GM18507 (cell line): ENCODE data around the gene KCNMB3.
"Not testable (repeated sequence)": the region's sequence is repeated elsewhere in the genome, so short reads cannot be mapped to it uniquely, and the experiment has no call there.

Experiments
- DNase-seq: peaks from one replicate; pipeline ENCODE4 v3.0.0; 2011; ENCODE audit warnings: low read depth; ENCODE audit not compliant: insufficient read length; ENCODE audit errors: extremely low spot score
- FAIRE-seq: peaks from 2 replicates; lab custom pipeline; 2011; peaks lifted over from hg19 to GRCh38; lab: Jason Lieb, UNC

Gene KCNMB3, protein sequence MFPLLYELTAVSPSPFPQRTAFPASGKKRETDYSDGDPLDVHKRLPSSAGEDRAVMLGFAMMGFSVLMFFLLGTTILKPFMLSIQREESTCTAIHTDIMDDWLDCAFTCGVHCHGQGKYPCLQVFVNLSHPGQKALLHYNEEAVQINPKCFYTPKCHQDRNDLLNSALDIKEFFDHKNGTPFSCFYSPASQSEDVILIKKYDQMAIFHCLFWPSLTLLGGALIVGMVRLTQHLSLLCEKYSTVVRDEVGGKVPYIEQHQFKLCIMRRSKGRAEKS

DNA sequence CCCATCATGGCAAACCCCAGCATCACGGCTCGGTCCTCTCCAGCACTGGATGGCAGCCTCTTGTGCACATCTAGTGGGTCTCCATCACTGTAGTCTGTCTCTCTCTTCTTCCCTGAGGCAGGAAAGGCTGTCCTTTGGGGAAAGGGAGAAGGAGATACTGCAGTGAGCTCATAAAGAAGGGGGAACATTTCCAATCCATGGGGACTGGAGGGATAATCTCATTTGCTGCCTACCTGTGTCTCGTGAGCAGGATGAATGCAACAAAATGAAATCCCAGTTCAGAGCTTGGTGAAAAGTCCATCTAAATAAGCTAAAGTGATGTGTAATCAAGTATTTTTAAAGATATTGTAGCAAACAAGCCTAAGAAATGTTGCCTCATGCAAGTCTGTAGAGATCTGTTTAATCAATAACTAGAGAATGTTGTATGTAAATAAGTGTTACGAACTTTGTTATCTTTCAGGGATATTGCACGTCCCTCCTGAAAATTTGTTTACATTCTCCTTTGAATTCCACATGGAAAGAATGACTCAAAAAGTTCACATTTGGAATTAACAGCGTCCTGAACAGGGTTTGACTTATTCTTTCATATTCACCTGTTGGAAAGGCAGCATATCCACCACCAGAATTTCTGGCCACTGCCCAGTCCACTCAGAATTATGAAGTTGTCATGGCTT lies at the start of gene KCNMB3:
Gene KCNMB3 (minus strand): TSS at position 312 of the 674 bp plus-strand sequence. CDS start 124 bp downstream, at position 188.
- FAIRE-seq (no peak), DNase-seq (no peak)

DNA sequence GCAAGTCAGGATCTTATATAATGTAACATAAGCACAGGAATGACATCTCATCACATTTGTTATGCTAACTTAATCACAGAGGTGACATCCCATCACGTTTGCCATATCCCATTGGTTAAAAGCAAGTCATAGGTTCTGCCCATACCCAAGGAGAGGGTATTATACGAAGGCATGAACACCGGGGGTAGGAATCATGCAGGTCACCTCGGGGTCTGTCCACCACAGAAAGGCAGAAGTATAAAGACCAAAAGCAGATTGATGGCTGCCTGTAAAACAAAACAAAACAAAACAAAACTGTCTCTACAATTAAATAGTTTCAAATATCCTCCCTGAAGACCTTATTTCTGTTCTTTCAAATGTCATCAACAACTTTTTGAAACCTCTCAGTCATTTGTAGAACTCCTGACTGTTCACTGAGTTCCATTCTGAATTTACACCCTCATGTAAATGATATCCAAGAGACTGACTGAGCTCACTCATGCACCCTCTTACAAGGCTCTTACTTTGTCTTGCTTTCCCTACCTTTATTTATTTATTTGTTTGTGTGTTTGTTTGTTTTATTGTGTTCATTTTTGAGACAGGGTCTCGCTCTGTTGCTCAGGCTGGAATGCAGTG lies 49.2 kb upstream of the KCNMB3 start:
- FAIRE-seq, result no peak

DNA sequence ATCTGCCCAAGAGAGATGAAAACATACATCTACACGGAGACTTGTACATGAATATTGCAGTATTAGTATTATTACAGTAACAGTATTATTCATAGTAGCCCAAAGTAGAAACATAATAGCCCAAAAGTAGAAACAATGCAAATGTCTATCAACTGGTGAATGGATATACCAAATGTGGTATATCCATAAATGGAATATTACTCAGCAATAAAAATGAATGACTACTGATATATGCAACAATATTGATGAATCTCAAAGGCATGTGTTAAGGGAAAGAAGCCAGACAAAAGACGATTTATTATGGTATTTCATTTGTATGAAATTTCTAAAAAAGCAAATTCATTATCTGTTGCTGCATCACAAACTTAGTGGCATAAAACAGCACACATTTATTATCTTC lies 48.4 kb upstream of the KCNMB3 start:
- no peak for FAIRE-seq
- DNase-seq, result no peak

More for the DNA sequence above, 49.2 kb upstream of the KCNMB3 start:
- no peak for DNase-seq

DNA sequence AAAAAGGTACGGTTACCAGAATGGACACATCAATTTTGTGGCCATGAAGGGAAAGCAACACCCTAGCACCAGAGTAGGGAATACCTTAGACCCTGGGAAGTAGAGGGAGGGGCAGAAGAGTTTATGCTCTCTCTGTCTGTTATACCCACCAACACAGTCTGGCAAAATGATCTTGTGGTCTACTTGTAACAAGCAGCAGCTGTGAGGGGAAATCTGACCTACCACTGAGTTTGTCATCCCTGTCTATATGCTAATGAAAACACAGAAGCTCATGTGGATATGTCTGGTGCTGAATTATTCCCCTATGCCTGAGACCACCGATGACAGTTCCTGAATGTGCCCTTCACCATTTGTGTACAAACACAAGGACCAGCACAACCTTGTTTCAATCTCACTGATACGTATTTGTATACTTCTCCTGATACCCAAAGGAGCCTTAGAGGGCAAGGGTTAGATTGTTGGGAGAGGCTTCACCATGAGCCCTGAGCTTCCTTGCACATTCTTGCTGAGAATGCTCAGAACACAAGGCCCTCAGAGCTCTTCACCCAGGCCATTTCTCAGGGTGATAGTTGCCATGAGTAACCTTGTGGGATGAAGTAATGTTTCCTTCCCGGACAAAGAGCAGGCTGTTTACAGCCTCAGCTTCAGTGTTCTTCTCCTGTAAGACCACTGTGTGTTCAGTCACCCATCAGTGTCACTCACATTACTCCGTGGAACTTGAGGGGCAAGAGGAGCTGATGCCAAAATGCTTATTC lies 47.2 kb upstream of the KCNMB3 start:
- FAIRE-seq (no peak), DNase-seq (no peak)

DNA sequence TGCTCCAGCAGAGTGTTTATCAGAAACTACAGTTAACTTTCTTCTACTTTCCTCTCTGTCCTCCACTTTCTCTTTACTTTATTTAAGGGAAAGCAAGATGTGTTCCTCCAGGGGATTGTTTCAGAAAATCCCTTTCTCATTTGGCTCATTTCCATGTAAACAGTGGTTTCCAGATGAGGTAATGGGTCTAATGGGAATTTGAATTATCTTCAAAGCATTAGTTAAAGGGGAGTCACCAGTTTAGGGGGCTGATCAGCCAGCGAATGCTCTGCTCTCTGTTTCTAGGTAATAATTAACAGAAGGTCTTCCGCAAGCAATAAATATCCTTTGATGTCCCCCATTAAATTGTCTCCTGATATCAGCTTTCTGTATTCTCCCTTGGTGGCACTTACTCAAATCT lies 41.5 kb upstream of the KCNMB3 start:
- no peak for FAIRE-seq

DNA sequence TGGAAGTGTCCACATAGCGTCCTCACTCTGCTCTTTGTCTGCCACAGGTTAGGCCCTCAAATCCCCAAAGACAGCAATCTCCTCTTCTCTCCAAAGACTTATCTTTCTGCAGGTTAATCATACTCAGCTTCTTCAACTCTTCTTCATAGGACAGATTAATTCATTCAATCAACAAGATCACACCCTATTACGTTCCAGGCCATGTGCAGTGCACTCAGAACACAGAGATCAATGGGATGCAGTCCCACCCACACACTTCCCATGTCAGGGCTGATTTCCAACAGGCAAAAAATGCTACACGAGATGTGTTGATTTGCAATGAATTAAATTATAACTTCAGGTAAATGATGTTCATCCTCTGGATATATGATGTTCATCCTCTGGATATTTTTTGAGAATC lies 38.4 kb upstream of the KCNMB3 start:
- DNase-seq, result no peak
- FAIRE-seq, result no peak

More for the DNA sequence above, 41.5 kb upstream of the KCNMB3 start:
- DNase-seq, result no peak

DNA sequence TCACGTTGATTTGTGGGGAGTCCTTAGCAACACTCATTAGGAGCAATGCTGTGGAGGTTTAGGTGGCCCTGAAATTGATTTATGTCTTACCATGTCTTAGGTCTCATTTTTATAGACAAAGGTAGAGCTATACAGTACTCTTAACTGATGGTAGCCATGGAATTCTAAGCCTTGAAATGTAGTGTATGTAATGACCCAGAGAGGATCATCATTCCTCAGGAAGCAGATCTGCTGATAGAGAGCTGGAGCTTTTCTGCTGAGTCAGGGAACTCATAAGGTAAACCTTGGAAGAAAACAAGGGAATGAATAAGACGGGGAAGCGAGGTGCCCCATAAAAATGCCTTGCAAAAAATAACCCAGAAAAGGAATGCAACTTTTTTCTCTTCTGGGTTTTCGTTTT lies 37.9 kb upstream of the KCNMB3 start:
- FAIRE-seq (no peak), DNase-seq (no peak)

DNA sequence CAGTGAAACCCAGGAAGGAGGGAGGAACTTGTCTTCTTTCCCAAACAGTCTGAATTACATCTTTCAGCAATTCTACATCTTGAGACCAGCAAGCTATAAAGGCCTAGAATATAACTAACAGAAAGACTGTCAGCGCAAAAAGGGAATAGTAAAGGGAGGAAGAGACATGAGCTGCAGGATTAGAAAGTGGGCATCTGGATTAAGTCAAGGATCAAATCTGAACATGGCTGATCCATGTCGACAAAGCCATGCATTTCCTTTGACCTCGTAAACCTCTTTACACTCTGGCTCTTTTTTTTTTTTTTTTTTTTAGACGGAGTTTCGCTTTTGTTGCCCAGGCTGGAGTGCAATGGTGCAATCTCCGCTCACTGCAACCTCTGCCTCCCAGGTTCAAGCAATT lies 35.4 kb upstream of the KCNMB3 start:
- FAIRE-seq (no peak), DNase-seq (no peak)

DNA sequence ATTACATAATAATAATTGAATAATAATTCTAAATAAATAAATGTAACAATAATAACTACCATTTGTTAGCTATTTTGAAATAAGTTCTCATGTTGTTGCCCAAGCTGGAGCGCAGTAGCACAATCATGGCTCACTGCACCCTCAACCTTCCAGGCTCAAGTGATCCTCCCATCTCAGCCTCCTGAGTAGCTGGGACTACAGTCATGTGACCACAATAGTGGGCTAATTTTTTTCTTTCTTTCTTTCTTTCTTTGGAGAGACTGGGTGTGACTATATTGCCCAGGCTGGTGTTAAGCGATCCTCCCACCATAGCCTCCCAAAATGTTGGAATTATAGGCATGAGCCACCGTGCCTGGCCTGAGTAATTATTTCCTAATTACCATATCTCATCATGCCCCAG lies 30.9 kb upstream of the KCNMB3 start:
- FAIRE-seq, result no peak
- DNase-seq, result no peak

DNA sequence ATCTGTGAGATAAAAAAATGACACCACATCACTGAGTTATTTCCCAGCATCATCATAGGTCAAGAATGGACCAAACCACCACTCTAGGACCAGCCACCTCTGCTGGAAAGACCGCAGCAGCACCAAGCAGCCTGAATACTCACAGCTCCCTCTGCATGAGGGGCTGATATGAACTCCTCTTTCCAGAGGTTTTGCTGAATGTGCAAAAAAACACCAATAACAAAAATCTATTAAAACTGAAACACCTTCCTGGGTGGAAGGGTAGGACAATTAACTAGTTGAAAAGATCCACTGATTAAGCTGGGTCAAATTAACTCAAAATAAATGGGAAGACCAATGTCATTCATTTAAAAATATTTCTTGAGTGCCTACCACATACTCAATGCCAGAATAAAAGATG lies 28.9 kb upstream of the KCNMB3 start:
- FAIRE-seq, result no peak
- no peak for DNase-seq

DNA sequence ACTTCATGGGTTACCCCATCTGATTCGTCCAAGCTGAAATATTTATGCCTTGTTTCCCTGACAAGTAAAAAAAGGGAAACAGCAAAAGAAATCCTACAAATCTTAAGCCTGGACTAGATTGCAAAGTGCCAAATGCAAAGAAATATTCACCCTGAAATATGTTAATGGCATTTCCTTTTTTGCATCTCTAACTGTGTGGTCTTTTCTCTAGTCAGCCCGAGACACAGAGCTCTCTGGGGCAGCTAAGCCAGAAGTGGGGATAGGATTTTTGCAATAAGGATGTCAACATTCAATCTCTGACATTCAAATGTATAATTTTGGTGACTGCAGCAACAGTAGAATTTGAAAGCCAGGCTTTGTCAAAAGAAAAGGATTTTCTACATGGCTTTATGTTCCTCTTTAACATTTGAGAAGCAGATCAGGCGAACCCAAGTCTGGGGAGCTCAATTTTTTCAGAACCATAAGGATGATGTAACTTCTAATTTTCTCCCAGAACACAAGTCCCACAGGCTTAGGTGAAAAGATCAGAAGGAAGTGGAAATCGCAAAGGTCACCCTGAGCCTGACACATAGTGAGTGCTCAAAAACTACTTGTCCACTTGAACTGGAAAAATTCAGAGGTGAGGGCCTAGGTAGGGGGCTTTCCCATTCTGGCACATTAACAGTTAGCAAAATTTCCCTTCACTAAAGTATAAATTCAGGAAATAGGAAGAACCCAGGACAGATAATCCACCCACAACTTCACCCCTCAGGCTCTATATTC lies 28.2 kb upstream of the KCNMB3 start:
- no peak for FAIRE-seq

DNA sequence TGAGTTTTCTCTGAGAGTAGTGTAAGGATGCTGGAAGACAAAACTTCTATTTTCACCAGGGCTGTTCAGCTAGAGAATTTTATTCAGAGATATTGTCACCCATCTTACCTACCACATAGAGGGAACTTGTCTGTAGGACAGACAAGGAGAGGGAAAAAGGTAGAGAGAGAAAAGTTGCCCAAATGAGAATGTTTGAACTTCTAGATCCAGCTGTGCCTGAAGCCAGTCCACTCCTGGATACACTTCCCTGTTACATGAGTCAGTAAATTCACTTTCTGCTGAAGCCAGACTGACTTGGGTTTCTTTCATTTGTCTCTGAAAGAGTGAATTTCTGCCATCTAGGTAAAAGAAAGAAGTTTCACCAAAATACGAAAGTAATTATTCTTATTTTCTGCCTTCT lies 27.2 kb upstream of the KCNMB3 start:
- FAIRE-seq (no peak), DNase-seq (no peak)

More for the DNA sequence above, 28.2 kb upstream of the KCNMB3 start:
- DNase-seq, result no peak

DNA sequence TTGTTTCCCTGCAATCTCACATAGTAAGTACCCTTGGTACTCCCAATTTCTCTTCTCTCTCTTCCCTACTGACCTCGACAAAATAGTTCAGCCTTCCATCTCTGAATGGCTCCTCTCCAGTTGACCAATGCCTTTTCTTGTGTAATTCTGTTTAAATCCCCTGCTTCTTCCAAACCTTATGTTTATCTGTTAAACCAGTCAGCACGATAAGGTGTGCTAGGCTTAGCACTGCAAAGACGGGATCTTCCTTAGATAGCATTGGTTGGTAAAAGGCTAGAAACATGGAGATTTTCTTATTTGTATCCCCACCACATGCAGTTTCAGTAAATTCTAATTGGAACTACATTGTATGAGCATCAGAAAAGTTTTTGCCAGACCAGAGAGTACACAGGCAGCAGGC lies 25.8 kb upstream of the KCNMB3 start:
- DNase-seq, result no peak
- no peak for FAIRE-seq

DNA sequence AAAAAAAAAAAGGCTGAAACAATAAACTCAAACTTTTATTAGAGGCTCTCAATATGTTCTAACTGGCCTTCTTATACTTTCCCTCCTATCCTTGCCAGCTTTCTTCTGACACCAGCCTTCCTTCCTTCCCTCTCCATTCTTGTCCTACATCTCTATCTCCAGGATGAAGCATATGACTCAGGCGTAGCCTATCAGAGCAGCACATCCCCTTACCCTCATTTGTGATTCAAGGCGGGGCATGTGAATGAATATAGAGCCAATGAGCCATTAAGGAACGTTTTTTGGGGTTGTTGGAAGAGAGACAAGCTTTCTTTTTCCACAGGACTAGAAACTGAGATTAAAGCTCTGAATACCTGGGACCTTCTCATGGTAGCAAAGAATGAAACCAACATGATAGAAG lies 25.1 kb upstream of the KCNMB3 start:
- DNase-seq (no peak), FAIRE-seq (no peak)

DNA sequence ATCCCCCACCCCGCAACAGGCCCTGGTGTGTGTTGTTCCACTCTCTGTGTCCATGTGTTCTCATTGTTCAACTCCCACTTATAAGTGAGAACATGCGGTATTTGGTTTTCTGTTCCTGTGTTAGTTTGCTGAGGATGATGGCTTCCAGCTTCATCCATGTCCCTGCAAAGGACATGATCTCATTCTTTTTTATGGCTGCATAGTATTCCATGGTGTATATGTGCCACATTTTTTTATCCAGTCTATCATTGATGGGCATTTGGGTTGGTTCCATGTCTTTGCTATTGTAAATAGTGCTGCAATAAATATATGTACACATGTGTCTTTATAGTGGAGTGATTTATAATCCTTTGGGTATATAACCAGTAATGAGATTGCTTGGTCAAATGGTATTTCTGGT lies 23.5 kb upstream of the KCNMB3 start:
- not testable (repeated sequence) for FAIRE-seq, DNase-seq

DNA sequence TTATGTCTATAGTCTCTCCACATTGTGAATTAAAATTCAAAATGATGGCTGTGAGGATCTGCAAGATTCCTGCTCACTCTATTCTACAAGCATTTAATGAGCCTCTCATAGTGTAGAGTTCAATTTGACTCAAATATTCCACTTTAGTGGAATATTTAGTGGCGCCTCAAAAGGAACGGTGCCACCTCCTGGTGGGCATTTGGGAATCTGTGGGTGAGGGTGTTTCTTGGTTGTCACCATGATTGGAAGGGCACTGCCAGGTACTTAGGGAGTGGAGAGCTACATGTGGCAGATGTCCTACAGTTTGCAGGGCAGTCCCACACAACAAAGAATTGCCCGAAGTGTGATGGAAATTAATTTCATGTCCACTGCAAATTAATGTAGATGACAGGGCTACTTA lies 21.5 kb upstream of the KCNMB3 start:
- FAIRE-seq (no peak), DNase-seq (no peak)

DNA sequence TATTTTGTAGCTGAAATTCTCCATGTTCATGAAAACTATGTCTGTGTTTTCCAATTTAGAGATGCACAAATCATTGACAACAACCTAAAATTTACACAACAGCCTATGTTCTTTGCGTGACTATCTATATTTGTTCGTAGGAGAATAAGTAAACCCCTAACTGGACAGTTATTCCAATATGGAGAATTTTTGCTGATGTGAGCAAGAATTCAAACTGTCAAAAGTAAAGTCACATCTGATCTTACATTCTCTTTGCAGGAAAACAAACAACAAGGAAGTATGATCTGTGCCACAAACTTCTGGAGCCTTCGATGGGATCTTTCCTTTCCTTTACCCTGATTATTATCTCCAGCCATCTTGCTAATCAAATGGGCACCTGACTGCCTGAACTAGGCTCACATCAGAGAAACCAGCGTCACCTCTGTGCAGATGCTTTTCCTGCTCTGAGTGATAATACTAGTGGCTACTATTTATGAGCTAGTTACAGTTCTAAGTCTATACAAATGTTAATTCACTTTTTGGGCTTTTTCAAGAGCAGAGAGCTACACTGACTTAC lies 18.3 kb upstream of the KCNMB3 start:
- FAIRE-seq, result no peak
- DNase-seq, result no peak

DNA sequence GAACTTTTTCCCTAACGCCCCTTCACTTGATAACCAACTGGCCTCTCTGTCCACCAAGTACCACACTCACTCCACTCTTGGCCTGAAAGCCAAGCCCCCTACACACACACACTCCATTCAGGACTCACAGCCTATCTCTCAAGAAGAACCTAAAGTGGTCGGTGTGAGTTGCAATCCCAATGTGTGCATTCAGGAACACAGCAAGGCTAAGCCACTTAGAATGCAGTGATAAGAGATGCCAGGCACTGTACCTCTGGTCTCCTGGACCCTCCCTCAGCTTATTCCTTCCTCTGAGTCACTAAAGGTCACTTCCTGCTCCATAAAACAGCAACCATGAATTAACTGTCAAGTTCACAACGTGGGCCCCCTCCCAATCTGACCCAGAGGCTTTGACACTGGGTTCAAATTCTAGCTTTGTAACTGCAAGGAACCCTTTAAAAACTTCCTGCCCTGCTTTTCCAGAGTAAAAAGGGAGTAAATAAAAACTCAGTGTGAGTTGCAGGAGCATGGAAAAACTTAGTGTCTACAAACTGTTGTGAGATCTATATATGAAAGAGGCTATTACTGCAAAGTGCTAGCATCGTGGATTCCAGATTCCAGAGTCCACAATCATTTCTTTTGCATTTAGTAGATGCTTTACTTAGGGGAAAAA lies 17.6 kb upstream of the KCNMB3 start:
- no peak for DNase-seq
- FAIRE-seq, result no peak

DNA sequence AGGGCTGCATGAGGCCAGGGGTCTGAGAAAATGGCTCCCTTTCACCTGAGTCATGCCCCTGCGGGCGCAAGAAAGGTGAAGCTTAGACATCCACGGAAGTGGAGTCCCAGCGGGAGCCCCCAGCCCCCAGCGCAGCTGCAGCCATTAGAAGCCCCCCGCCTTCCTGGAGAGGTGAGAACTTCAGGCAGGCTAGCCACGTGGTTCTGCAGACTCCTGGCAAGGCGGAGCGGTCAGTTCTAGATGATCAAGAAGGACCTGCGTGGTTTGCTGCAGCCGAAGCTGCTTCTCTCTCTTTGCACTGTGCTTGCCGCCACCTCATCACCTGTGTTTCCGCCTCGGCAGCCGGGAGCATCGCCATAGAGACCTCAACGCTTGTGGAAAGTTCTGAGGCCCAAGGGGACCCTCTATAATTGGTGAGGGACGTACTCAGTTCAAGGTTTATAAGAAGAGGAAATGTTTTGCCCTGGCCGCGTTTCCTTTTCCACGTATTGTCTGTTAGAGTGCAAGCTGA lies 15.8 kb upstream of the KCNMB3 start:
- no peak for FAIRE-seq
- DNase-seq, result no peak
